ENCODE data around the gene AUTS2. TPM values are rescaled to one million over a fixed set of nuclear protein-coding genes. Genes with fewer than 3 reads are reported as not detected.

AUTS2 gene
- total and polyA plus RNA-seq, 2 of the 8 experiments (the other 6 are each of a cell fraction or from before 2014, with no cell fraction given): 25.9 to 101 TPM

DNA sequence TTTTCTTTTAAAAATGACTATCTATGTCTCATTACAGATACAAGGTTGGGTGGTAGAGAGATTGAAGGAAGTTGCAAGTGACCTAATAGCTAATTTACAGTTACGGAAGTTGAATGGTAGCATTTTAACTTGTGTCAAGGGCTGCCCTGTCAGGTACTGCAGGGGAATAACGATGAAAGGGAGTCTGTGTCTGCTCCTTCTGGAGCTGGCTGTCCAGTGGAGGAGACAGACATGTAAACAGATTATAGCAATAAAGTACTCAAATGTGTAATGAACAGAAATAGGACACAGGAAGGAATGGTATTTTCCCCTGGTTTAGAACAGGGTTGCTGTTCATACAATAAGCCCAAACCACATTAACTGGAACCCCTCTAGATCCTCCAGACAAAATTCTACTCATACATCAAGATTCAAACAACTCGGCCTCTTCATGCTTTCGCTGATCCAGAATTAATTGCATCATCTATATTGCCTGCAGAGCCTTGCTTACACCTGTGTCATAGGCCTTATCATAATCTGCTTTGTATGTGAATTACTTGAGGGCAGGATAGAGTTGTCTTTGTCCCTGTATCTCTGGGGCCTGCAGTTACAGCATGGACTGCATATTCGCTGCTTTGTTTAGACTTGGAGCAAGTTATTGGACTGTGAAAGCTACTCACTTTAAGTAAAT lies 42.8 kb downstream of the AUTS2 start (continued):
- TF ChIP-seq, protein P1, sequence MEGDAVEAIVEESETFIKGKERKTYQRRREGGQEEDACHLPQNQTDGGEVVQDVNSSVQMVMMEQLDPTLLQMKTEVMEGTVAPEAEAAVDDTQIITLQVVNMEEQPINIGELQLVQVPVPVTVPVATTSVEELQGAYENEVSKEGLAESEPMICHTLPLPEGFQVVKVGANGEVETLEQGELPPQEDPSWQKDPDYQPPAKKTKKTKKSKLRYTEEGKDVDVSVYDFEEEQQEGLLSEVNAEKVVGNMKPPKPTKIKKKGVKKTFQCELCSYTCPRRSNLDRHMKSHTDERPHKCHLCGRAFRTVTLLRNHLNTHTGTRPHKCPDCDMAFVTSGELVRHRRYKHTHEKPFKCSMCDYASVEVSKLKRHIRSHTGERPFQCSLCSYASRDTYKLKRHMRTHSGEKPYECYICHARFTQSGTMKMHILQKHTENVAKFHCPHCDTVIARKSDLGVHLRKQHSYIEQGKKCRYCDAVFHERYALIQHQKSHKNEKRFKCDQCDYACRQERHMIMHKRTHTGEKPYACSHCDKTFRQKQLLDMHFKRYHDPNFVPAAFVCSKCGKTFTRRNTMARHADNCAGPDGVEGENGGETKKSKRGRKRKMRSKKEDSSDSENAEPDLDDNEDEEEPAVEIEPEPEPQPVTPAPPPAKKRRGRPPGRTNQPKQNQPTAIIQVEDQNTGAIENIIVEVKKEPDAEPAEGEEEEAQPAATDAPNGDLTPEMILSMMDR (IDR thresholded peaks at IDR 0.05; ENCODE audit: control extremely low read depth in 1 of 3, insufficient read depth in 1 of 3, low read depth in 1 of 3, low read length in 3 of 3): no peak
- no peak for TF ChIP-seq POLR2A (IDR thresholded peaks at IDR 0.05; ENCODE audit: control extremely low read depth in 1 of 2, low read depth in 2 of 2, low read length in 2 of 2)
- no peak for TF ChIP-seq HDAC6 (IDR thresholded peaks at IDR 0.05; ENCODE audit: low read depth, low read length)
- TF ChIP-seq EP300 (IDR thresholded peaks at IDR 0.05; ENCODE audit: borderline replicate concordance in 1 of 2, low read depth in 2 of 2, low read length in 2 of 2): no peak
- no peak for TF ChIP-seq PHF8 (conservative IDR thresholded peaks at IDR 0.05; ENCODE audit: low read depth, low read length)
- TF ChIP-seq, protein P2, sequence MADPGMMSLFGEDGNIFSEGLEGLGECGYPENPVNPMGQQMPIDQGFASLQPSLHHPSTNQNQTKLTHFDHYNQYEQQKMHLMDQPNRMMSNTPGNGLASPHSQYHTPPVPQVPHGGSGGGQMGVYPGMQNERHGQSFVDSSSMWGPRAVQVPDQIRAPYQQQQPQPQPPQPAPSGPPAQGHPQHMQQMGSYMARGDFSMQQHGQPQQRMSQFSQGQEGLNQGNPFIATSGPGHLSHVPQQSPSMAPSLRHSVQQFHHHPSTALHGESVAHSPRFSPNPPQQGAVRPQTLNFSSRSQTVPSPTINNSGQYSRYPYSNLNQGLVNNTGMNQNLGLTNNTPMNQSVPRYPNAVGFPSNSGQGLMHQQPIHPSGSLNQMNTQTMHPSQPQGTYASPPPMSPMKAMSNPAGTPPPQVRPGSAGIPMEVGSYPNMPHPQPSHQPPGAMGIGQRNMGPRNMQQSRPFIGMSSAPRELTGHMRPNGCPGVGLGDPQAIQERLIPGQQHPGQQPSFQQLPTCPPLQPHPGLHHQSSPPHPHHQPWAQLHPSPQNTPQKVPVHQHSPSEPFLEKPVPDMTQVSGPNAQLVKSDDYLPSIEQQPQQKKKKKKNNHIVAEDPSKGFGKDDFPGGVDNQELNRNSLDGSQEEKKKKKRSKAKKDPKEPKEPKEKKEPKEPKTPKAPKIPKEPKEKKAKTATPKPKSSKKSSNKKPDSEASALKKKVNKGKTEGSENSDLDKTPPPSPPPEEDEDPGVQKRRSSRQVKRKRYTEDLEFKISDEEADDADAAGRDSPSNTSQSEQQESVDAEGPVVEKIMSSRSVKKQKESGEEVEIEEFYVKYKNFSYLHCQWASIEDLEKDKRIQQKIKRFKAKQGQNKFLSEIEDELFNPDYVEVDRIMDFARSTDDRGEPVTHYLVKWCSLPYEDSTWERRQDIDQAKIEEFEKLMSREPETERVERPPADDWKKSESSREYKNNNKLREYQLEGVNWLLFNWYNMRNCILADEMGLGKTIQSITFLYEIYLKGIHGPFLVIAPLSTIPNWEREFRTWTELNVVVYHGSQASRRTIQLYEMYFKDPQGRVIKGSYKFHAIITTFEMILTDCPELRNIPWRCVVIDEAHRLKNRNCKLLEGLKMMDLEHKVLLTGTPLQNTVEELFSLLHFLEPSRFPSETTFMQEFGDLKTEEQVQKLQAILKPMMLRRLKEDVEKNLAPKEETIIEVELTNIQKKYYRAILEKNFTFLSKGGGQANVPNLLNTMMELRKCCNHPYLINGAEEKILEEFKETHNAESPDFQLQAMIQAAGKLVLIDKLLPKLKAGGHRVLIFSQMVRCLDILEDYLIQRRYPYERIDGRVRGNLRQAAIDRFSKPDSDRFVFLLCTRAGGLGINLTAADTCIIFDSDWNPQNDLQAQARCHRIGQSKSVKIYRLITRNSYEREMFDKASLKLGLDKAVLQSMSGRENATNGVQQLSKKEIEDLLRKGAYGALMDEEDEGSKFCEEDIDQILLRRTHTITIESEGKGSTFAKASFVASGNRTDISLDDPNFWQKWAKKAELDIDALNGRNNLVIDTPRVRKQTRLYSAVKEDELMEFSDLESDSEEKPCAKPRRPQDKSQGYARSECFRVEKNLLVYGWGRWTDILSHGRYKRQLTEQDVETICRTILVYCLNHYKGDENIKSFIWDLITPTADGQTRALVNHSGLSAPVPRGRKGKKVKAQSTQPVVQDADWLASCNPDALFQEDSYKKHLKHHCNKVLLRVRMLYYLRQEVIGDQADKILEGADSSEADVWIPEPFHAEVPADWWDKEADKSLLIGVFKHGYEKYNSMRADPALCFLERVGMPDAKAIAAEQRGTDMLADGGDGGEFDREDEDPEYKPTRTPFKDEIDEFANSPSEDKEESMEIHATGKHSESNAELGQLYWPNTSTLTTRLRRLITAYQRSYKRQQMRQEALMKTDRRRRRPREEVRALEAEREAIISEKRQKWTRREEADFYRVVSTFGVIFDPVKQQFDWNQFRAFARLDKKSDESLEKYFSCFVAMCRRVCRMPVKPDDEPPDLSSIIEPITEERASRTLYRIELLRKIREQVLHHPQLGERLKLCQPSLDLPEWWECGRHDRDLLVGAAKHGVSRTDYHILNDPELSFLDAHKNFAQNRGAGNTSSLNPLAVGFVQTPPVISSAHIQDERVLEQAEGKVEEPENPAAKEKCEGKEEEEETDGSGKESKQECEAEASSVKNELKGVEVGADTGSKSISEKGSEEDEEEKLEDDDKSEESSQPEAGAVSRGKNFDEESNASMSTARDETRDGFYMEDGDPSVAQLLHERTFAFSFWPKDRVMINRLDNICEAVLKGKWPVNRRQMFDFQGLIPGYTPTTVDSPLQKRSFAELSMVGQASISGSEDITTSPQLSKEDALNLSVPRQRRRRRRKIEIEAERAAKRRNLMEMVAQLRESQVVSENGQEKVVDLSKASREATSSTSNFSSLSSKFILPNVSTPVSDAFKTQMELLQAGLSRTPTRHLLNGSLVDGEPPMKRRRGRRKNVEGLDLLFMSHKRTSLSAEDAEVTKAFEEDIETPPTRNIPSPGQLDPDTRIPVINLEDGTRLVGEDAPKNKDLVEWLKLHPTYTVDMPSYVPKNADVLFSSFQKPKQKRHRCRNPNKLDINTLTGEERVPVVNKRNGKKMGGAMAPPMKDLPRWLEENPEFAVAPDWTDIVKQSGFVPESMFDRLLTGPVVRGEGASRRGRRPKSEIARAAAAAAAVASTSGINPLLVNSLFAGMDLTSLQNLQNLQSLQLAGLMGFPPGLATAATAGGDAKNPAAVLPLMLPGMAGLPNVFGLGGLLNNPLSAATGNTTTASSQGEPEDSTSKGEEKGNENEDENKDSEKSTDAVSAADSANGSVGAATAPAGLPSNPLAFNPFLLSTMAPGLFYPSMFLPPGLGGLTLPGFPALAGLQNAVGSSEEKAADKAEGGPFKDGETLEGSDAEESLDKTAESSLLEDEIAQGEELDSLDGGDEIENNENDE (IDR thresholded peaks at IDR 0.05; ENCODE audit: insufficient replicate concordance, low read length): no peak
- TF ChIP-seq SAP30 (IDR thresholded peaks at IDR 0.05; ENCODE audit: insufficient read depth, insufficient replicate concordance, low read length): no peak
